ENCODE data around the gene VWA3A. TPM values are rescaled to one million over a fixed set of nuclear protein-coding genes. Genes with fewer than 3 reads are reported as not detected.
"Not testable (repeated sequence)": the region's sequence is repeated elsewhere in the genome, so short reads cannot be mapped to it uniquely, and the experiment has no call there.

The VWA3A gene
- total RNA-seq, 1 donor from 2014 or later = 12.3 TPM

- Histone ChIP-seq H3K4me1 (no peaks in the 10 kb centered on the region), H3K36me3 (no peaks in the 10 kb centered on the region), H3K9me3 (no peaks in the 10 kb centered on the region), H3K4me3 (no peak overlapping the region), H3K27me3 (ENCODE audit: low read depth) (peaks cover 4% of the 10 kb centered on the region), H3K27ac (no peak overlapping the region)
- ATAC-seq (no peak), DNase-seq (no peak)
- TF ChIP-seq, protein P1, sequence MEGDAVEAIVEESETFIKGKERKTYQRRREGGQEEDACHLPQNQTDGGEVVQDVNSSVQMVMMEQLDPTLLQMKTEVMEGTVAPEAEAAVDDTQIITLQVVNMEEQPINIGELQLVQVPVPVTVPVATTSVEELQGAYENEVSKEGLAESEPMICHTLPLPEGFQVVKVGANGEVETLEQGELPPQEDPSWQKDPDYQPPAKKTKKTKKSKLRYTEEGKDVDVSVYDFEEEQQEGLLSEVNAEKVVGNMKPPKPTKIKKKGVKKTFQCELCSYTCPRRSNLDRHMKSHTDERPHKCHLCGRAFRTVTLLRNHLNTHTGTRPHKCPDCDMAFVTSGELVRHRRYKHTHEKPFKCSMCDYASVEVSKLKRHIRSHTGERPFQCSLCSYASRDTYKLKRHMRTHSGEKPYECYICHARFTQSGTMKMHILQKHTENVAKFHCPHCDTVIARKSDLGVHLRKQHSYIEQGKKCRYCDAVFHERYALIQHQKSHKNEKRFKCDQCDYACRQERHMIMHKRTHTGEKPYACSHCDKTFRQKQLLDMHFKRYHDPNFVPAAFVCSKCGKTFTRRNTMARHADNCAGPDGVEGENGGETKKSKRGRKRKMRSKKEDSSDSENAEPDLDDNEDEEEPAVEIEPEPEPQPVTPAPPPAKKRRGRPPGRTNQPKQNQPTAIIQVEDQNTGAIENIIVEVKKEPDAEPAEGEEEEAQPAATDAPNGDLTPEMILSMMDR (IDR thresholded peaks at IDR 0.05) = no peak
- intact Hi-C loops (cut with DNase I) = no loop called here
Observed at GRCh38 chr16:22109258-22109898, 17.0 kb downstream of the VWA3A start.

GRCh38 chr16:22111629-22112028 lies 19.3 kb downstream of the VWA3A start:
- H3K27me3 ChIP-seq (ENCODE audit: low read depth); H3K27ac ChIP-seq; H3K36me3 ChIP-seq; intact Hi-C loops (cut with DNase I); DNase-seq; H3K9me3 ChIP-seq; H3K4me3 ChIP-seq; H3K4me1 ChIP-seq; ATAC-seq: not testable (repeated sequence)

DNA sequence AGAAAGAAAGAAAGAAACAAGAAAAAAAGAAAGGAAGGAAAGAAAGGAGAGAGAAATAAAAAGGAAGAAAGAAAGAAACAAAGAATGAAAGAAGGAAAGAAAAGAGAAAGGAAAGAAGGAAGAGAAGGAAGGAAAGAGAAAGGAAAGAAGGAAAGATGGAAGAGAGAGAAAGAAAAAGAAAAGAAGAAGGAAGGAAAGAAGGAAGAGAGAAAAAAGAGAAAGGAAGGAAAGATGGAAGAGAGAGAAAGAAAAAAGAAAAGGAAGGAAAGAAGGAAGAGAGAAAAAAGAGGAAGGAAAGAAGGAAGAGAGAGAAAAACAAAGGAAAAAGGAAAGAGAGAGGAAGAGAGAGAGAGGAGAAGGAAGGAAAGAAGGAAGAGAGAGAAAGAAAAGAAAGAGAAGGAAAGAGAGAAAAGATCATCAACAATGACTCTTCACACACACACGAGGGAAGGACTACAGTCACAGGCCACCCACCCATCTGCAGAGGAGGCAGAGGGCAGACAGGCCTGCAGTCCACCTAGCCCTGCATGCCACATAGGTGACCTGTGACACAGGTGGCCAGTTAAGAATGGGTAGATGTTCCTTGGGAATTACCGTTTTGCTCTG lies 23.9 kb downstream of the VWA3A start:
- H3K9me3 ChIP-seq = no peaks in the 10 kb centered on the region
- H3K4me1 ChIP-seq = no peaks in the 10 kb centered on the region
- H3K27me3 ChIP-seq (ENCODE audit: low read depth) = no peaks in the 10 kb centered on the region
- H3K36me3 ChIP-seq = no peaks in the 10 kb centered on the region
- no peak overlapping the region for H3K27ac ChIP-seq
- ATAC-seq (no peak), DNase-seq (no peak)
- TF ChIP-seq, protein P1 (IDR thresholded peaks at IDR 0.05) = no peak
- H3K4me3 ChIP-seq = no peak overlapping the region
- intact Hi-C loops (cut with DNase I) = no loop called here

- Histone ChIP-seq H3K9me3 (no peaks in the 10 kb centered on the region), H3K27me3 (ENCODE audit: low read depth) (no peaks in the 10 kb centered on the region), H3K27ac (no peak overlapping the region), H3K4me3 (no peak overlapping the region), H3K4me1 (no peaks in the 10 kb centered on the region), H3K36me3 (no peaks in the 10 kb centered on the region)
- TF ChIP-seq, protein P1 (IDR thresholded peaks at IDR 0.05) = no peak
- DNase-seq = no peak
- intact Hi-C loops (cut with DNase I) = no loop called here
- ATAC-seq = no peak
Observed at GRCh38 chr16:22117609-22118008, 25.3 kb downstream of the VWA3A start.

GRCh38 chr16:22120440-22120839 lies 28.1 kb downstream of the VWA3A start:
- Histone ChIP-seq H3K4me1 (no peaks in the 10 kb centered on the region), H3K36me3 (no peaks in the 10 kb centered on the region), H3K9me3 (no peaks in the 10 kb centered on the region), H3K4me3 (no peak overlapping the region), H3K27ac (no peak overlapping the region), H3K27me3 (ENCODE audit: low read depth) (no peaks in the 10 kb centered on the region)
- DNase-seq (no peak), ATAC-seq (no peak)
- intact Hi-C loops (cut with DNase I) = no loop called here
- TF ChIP-seq, protein P1 (IDR thresholded peaks at IDR 0.05) = no peak

- Histone ChIP-seq H3K9me3 (no peaks in the 10 kb centered on the region), H3K27ac (no peak overlapping the region), H3K4me3 (no peak overlapping the region), H3K4me1 (no peaks in the 10 kb centered on the region), H3K27me3 (ENCODE audit: low read depth) (no peaks in the 10 kb centered on the region), H3K36me3 (no peaks in the 10 kb centered on the region)
- no peak for ATAC-seq
- DNase-seq = no peak
- TF ChIP-seq, protein P1 (IDR thresholded peaks at IDR 0.05) = no peak
- intact Hi-C loops (cut with DNase I) = no loop called here
Observed at GRCh38 chr16:22122239-22122638, 29.9 kb downstream of the VWA3A start.

All from lower lobe of right lung (tissue), 2 donors.